ENCODE data around the gene CYFIP2. TPM values are rescaled to one million over a fixed set of nuclear protein-coding genes. Genes with fewer than 3 reads are reported as not detected.
"Not testable (repeated sequence)": the region's sequence is repeated elsewhere in the genome, so short reads cannot be mapped to it uniquely, and the experiment has no call there.

Gene CYFIP2
- total and polyA plus RNA-seq, 2 donors from 2014 or later, result 128 to 217 TPM

- no peaks in the 10 kb centered on the region for H3K4me1 ChIP-seq (ENCODE audit: control insufficient read depth in 2 of 3, insufficient read depth in 2 of 3, low read depth in 1 of 3, low read length in 3 of 3)
- DNase-seq, result no peak
- no peak for TF ChIP-seq CTCF (IDR thresholded peaks at IDR 0.05; ENCODE audit: borderline replicate concordance, extremely low read depth, insufficient read depth)
- no peak overlapping the region for H3K27ac ChIP-seq (ENCODE audit: low read depth in 2 of 2, low read length in 2 of 2)
- no peaks in the 10 kb centered on the region for H3K9me3 ChIP-seq (ENCODE audit: control insufficient read depth in 2 of 3, insufficient read depth in 1 of 3, low read length in 3 of 3)
- H3K4me3 ChIP-seq (ENCODE audit: low read length in 3 of 3), result no peak overlapping the region
- H3K27me3 ChIP-seq (ENCODE audit: control insufficient read depth, insufficient read depth, low read length), result no peaks in the 10 kb centered on the region
- intact Hi-C loops (cut with DNase I), result no loop called here
- H3K36me3 ChIP-seq (ENCODE audit: control insufficient read depth in 2 of 3, insufficient read depth in 3 of 3, low read length in 3 of 3), result no peaks in the 10 kb centered on the region
- FAIRE-seq, result no peak
- no peak overlapping the region for H3K9ac ChIP-seq (ENCODE audit: low read length in 3 of 3)
These were observed 149.9 kb downstream of the CYFIP2 start for GRCh38 chr5:157415838-157416237.

- H3K9ac ChIP-seq (ENCODE audit: low read length in 3 of 3); H3K4me3 ChIP-seq (ENCODE audit: low read length in 3 of 3); intact Hi-C loops (cut with DNase I); H3K27ac ChIP-seq (ENCODE audit: low read depth in 2 of 2, low read length in 2 of 2); H3K36me3 ChIP-seq (ENCODE audit: control insufficient read depth in 2 of 3, insufficient read depth in 3 of 3, low read length in 3 of 3); H3K4me1 ChIP-seq (ENCODE audit: control insufficient read depth in 2 of 3, insufficient read depth in 2 of 3, low read depth in 1 of 3, low read length in 3 of 3); H3K27me3 ChIP-seq (ENCODE audit: control insufficient read depth, insufficient read depth, low read length); FAIRE-seq; H3K9me3 ChIP-seq (ENCODE audit: control insufficient read depth in 2 of 3, insufficient read depth in 1 of 3, low read length in 3 of 3): not testable (repeated sequence)
- peak in 1 of 5 donors; percentile 73 for DNase-seq
These were observed 153.6 kb downstream of the CYFIP2 start for GRCh38 chr5:157419521-157419920.

- not testable (repeated sequence) for H3K27me3 ChIP-seq (ENCODE audit: control insufficient read depth, insufficient read depth, low read length); DNase-seq; H3K9me3 ChIP-seq (ENCODE audit: control insufficient read depth in 2 of 3, insufficient read depth in 1 of 3, low read length in 3 of 3); H3K4me1 ChIP-seq (ENCODE audit: control insufficient read depth in 2 of 3, insufficient read depth in 2 of 3, low read depth in 1 of 3, low read length in 3 of 3); H3K4me3 ChIP-seq (ENCODE audit: low read length in 3 of 3); H3K27ac ChIP-seq (ENCODE audit: low read depth in 2 of 2, low read length in 2 of 2); H3K9ac ChIP-seq (ENCODE audit: low read length in 3 of 3); H3K36me3 ChIP-seq (ENCODE audit: control insufficient read depth in 2 of 3, insufficient read depth in 3 of 3, low read length in 3 of 3); FAIRE-seq
- intact Hi-C loops (cut with DNase I), result loop anchor here (10.0 kb wide), 1 partner anchor 285 kb away; no protein-coding TSS in a partner anchor
These were observed 164.0 kb downstream of the CYFIP2 start for GRCh38 chr5:157429920-157430319.

GRCh38 chr5:157431544-157432200 is 165.7 kb downstream of the CYFIP2 start:
- no peaks in the 10 kb centered on the region for H3K27me3 ChIP-seq (ENCODE audit: control insufficient read depth, insufficient read depth, low read length)
- no peak overlapping the region for H3K9ac ChIP-seq (ENCODE audit: low read length in 3 of 3)
- no peaks in the 10 kb centered on the region for H3K9me3 ChIP-seq (ENCODE audit: control insufficient read depth in 2 of 3, insufficient read depth in 1 of 3, low read length in 3 of 3)
- no peaks in the 10 kb centered on the region for H3K4me1 ChIP-seq (ENCODE audit: control insufficient read depth in 2 of 3, insufficient read depth in 2 of 3, low read depth in 1 of 3, low read length in 3 of 3)
- DNase-seq (peak in 2 of 5 donors; percentile 69 to 77), FAIRE-seq (peak; percentile 95)
- no peaks in the 10 kb centered on the region for H3K36me3 ChIP-seq (ENCODE audit: control insufficient read depth in 2 of 3, insufficient read depth in 3 of 3, low read length in 3 of 3)
- H3K4me3 ChIP-seq (ENCODE audit: low read length in 3 of 3), result no peak overlapping the region
- peak; percentile 38 for TF ChIP-seq CTCF (IDR thresholded peaks at IDR 0.05; ENCODE audit: borderline replicate concordance, extremely low read depth, insufficient read depth)
- no peak overlapping the region for H3K27ac ChIP-seq (ENCODE audit: low read depth in 2 of 2, low read length in 2 of 2)
- intact Hi-C loops (cut with DNase I), result loop anchor here (10.0 kb wide), 1 partner anchor 283 kb away; no protein-coding TSS in a partner anchor

All from kidney (tissue), 14 donors.